Gastroesophageal sphincter (tissue), 4 donors: ENCODE data around the gene FZD7. TPM values are rescaled to one million over a fixed set of nuclear protein-coding genes. Genes with fewer than 3 reads are reported as not detected.

Experiments
- ATAC-seq: fragments of 150-250 bp; one replicate; pipeline ENCODE4 v1.9.1; 2016; ENCODE audit warnings: mild to moderate bottlenecking, moderate library complexity
- H3K27ac ChIP-seq, 4 donors: fragments of 200-600 bp; sonication (generic) in 3 of 4; 1 replicate in 3 of 4; 2 replicates in 1 of 4; pipeline ENCODE4 v1.5.1; 2016 to 2019
- H3K27me3 ChIP-seq: fragments of 200-600 bp; sonication (generic); one replicate; pipeline ENCODE4 v1.5.1; 2019
- H3K36me3 ChIP-seq, 2 donors: fragments of 200-600 bp; sonication (generic); one replicate each; pipeline ENCODE4 v1.5.1; 2019; ENCODE audit warnings: control low read depth in 1 of 2
- H3K4me1 ChIP-seq, 3 donors: fragments of 200-600 bp; sonication (generic); 1 replicate in 2 of 3; 2 replicates in 1 of 3; pipeline ENCODE4 v1.5.1; 2016 to 2019; ENCODE audit warnings: control low read depth in 2 of 3
- H3K4me3 ChIP-seq, 2 donors: fragments of 200-600 bp; sonication (generic); one replicate each; pipeline ENCODE4 v1.5.1; 2019; ENCODE audit warnings: mild to moderate bottlenecking in 1 of 2, moderate library complexity in 1 of 2
- H3K9me3 ChIP-seq, 3 donors: fragments of 200-600 bp; sonication (generic); one replicate each; pipeline ENCODE4 v1.5.1; 2017 to 2019; ENCODE audit warnings: control low read depth in 2 of 3
- EP300 ChIP-seq: sonication (generic); formaldehyde crosslinking; IDR thresholded peaks from one replicate; pipeline ENCODE4 v1.6.1; 2017; ENCODE audit warnings: antibody characterized with exemption, mild to moderate bottlenecking
- POLR2A ChIP-seq, 2 donors: fragments of 450-650 bp; IDR thresholded peaks; one replicate each; pipeline ENCODE4 v1.6.1; 2017; ENCODE audit warnings: antibody characterized with exemption in 2 of 2, mild to moderate bottlenecking in 2 of 2, moderate library complexity in 1 of 2
- POLR2AphosphoS5 ChIP-seq: sonication (generic); formaldehyde crosslinking; IDR thresholded peaks from one replicate; pipeline ENCODE4 v1.6.1; 2017; ENCODE audit warnings: antibody characterized with exemption
- WGBS, 2 donors: methylation state at CpG; one replicate each; pipeline ENCODE4 v1.1.5; 2018; ENCODE audit warnings: low coverage in 1 of 2; 5-methylcytosine and 5-hydroxymethylcytosine counted together
- total RNA-seq, 4 donors: library from RNA; depleted of rRNA; stranded (reverse); fragments of >200 nt; gene quantifications; one replicate each; pipeline ENCODE4 v1.1.0, GENCODE V29; 2016
- TF ChIP-seq, protein P1 (sequence below), 4 experiments: fragments of 200-600 bp in 2 of 4; fragments of 450-650 bp in 2 of 4; sonication (generic) in 1 of 4; IDR thresholded peaks; one replicate each; pipeline ENCODE4 v1.5.1; 2017 to 2019; ENCODE audit warnings: antibody characterized with exemption in 4 of 4, mild to moderate bottlenecking in 2 of 4, moderate library complexity in 2 of 4

Gene FZD7
- total RNA-seq, 4 donors from 2014 or later, result 15.9 to 55.4 (median 39.0) TPM

DNA sequence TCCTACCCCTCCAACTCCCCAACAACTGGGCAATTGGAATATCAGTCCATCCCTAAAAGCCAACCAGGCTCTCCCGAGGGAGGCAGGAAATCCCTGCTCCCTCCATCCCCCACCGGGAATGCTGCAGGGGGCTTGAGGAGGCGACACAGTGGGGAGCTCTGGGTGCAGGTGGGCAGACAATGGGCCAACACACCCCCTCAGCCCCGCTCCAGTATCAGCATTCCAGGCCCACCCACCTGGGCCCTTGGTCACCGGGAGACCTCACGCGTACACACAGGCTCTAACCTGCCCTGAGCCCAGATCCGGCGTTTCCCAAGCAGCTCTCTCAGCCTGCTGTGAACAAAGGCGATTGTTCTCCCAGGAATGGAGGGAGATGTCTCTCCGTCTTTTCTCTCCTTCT lies 37.6 kb upstream of the FZD7 start:
- 69 to 79% methylated on average over 8 to 9 of the region's 11 CpGs for WGBS, 2 donors
- TF ChIP-seq POLR2A (IDR thresholded peaks at IDR 0.05) (no peak), EP300 (no peak), POLR2AphosphoS5 (no peak)
- TF ChIP-seq, protein P1, sequence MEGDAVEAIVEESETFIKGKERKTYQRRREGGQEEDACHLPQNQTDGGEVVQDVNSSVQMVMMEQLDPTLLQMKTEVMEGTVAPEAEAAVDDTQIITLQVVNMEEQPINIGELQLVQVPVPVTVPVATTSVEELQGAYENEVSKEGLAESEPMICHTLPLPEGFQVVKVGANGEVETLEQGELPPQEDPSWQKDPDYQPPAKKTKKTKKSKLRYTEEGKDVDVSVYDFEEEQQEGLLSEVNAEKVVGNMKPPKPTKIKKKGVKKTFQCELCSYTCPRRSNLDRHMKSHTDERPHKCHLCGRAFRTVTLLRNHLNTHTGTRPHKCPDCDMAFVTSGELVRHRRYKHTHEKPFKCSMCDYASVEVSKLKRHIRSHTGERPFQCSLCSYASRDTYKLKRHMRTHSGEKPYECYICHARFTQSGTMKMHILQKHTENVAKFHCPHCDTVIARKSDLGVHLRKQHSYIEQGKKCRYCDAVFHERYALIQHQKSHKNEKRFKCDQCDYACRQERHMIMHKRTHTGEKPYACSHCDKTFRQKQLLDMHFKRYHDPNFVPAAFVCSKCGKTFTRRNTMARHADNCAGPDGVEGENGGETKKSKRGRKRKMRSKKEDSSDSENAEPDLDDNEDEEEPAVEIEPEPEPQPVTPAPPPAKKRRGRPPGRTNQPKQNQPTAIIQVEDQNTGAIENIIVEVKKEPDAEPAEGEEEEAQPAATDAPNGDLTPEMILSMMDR (IDR thresholded peaks at IDR 0.05), result no peak
- H3K9me3 ChIP-seq, result no peaks in the 10 kb centered on the region
- H3K27ac ChIP-seq, result no peak overlapping the region
- no peak overlapping the region for H3K4me3 ChIP-seq
- H3K27me3 ChIP-seq, result no peaks in the 10 kb centered on the region
- ATAC-seq, result no peak
- no peaks in the 10 kb centered on the region for H3K4me1 ChIP-seq
- no peaks in the 10 kb centered on the region for H3K36me3 ChIP-seq

DNA sequence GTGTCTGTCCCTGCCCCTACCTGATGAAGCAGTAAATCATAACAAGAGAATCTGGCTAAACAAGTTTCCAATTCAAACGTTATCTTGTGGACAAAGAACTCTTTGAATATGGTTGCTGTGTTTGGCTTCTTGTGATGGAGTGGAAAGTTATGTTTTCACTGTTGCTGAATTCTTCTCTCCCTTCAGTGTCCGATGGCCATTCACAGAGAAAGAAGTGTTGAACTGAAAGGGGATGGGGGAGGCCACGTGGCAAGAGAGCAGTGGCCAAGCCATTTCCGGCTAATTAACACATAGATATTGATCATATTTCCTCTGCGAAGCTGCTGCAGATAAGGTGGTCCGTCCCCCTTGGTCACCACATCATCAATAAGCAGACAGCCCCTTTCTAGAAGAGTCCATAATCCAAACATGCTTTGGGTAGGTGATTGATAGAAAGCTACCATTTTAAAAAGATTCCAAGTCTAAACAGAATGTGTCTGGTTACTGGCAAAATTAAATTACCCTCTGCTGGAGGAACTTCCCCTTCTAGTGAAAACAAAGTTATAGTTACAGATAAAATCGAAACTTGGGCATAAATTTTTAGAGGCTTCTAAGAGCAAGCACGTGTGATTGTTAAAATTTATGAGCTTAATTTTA lies 36.9 kb upstream of the FZD7 start:
- WGBS, 2 donors, result 61 to 74% methylated on average over 7 to 8 of the region's 8 CpGs
- ATAC-seq, result no peak
- Histone ChIP-seq H3K9me3 (no peaks in the 10 kb centered on the region), H3K27ac (no peak overlapping the region), H3K4me1 (no peaks in the 10 kb centered on the region), H3K36me3 (no peaks in the 10 kb centered on the region), H3K4me3 (no peak overlapping the region), H3K27me3 (no peaks in the 10 kb centered on the region)
- TF ChIP-seq POLR2AphosphoS5, result no peak
- TF ChIP-seq, protein P1 (IDR thresholded peaks at IDR 0.05), result no peak
- TF ChIP-seq EP300, result no peak
- no peak for TF ChIP-seq POLR2A (IDR thresholded peaks at IDR 0.05)

DNA sequence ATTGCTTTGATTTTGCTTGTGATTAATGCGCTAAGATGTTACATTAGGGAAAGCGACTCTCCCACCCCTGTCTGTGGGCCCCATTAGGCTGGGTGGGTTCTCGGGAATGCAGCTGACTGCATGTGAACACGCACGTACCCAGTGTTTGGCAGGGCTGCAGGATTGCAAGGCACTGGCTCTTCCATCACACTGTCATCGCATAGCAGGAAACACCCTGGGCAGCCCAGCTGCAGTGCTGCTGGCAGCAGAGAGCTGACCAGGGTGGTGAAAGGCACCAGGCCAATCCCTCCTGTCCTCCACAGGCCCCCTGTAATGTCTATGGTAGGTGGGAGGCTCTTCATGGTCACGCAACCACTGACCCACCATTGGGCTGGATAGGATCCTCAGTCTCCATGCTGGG lies 34.4 kb upstream of the FZD7 start:
- no peak for ATAC-seq
- TF ChIP-seq POLR2AphosphoS5, result no peak
- no peak for TF ChIP-seq EP300
- no peak for TF ChIP-seq POLR2A (IDR thresholded peaks at IDR 0.05)
- Histone ChIP-seq H3K27me3 (no peaks in the 10 kb centered on the region), H3K4me3 (no peak overlapping the region), H3K36me3 (no peaks in the 10 kb centered on the region), H3K27ac (no peak overlapping the region), H3K9me3 (no peaks in the 10 kb centered on the region), H3K4me1 (no peaks in the 10 kb centered on the region)
- WGBS, 2 donors, result no CpG with 5 or more reads among the region's 7 CpGs

DNA sequence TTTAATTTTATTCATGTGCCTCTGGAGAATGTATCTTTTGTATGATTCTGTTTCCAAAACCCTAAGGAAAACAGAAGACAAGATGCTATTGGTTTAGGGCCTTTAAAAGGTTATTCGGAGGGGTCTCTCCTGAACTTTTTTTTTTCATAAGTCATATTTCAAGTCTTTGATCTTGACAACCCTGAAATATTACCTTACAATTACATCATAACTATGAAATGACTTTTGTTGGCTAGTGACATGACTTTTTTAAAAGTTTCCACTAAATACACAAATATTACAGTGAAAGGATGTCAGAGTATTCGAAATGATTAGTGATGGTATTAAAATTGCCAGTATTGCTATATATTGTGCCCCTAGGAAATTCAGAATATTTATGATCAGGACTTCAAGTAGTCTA lies 31.8 kb upstream of the FZD7 start:
- no peak for ATAC-seq
- no peak overlapping the region for H3K4me3 ChIP-seq

DNA sequence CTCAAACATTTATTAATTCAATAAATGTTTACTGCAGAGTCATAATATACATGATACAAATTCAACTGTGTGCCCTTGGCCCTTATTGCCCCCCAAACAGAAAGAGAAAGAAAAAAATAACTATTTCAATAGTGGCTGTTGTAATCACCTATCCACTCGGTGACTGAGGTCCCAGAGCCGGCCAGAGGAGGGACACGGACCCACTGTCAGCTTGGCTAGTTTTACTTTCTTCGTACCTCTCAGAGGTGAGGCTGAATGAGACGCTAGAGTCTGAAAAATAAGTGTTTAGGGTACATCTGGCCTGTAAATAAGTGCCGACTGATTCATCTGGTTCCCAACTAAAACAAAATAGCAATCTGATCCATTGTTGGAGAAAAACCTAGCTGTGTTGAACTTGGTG lies 31.3 kb upstream of the FZD7 start:
- H3K4me1 ChIP-seq, result no peaks in the 10 kb centered on the region
- H3K9me3 ChIP-seq, result no peaks in the 10 kb centered on the region
- ATAC-seq, result no peak
- no peaks in the 10 kb centered on the region for H3K36me3 ChIP-seq
- H3K27ac ChIP-seq, result no peak overlapping the region
- WGBS, 2 donors, result 87 to 92% methylated on average over 6 of the region's 6 CpGs
- TF ChIP-seq POLR2A (IDR thresholded peaks at IDR 0.05) (no peak), EP300 (no peak), POLR2AphosphoS5 (no peak)
- TF ChIP-seq, protein P1 (IDR thresholded peaks at IDR 0.05), result no peak
- no peaks in the 10 kb centered on the region for H3K27me3 ChIP-seq
- H3K4me3 ChIP-seq, result no peak overlapping the region

More for the DNA sequence above, 31.8 kb upstream of the FZD7 start:
- no peak overlapping the region for H3K27ac ChIP-seq
- no peaks in the 10 kb centered on the region for H3K27me3 ChIP-seq
- H3K36me3 ChIP-seq, result no peaks in the 10 kb centered on the region
- WGBS, 2 donors, result 81 to 88% methylated on average over 2 of the region's 2 CpGs
- no peak for TF ChIP-seq POLR2AphosphoS5
- no peak for TF ChIP-seq EP300
- no peak for TF ChIP-seq POLR2A (IDR thresholded peaks at IDR 0.05)
- TF ChIP-seq, protein P1 (IDR thresholded peaks at IDR 0.05), result no peak
- H3K4me1 ChIP-seq, result no peaks in the 10 kb centered on the region
- no peaks in the 10 kb centered on the region for H3K9me3 ChIP-seq
